NT2/D1 (cell line): ENCODE results near the gene HEXB.

Source experiments
- SUZ12 ChIP-seq: IDR thresholded peaks from 2 replicates; pipeline ENCODE4 v1.6.1; 2011; ENCODE audit not compliant: insufficient read length, insufficient read depth; ENCODE audit errors: extremely low read depth
- YY1 ChIP-seq: IDR thresholded peaks from 2 replicates; pipeline ENCODE4 v1.6.1; 2011; ENCODE audit not compliant: insufficient read length, insufficient read depth
- ZNF274 ChIP-seq: IDR thresholded peaks from 2 replicates; pipeline ENCODE4 v1.6.1; 2011; ENCODE audit warnings: mild to moderate bottlenecking, low read depth, low read length

DNA sequence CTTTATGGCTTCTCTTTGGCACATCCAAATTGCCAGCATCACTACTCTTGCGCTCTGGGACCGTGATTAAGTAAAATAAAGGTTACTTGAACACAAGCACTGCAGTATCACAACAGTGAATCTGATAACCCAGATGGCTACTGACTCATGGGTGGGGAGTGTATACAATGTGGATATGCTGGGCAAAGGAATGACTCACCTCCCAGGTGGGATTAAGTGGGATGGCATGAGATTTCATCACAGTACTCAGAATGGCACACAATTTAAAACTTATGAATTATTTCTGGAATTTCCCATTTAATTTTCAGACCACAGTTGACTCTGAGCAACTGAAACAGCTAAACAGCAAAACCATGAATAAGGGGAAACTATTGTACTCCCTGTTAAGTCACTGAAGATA, 77.6 kb downstream of the HEXB start:
- TF ChIP-seq SUZ12 = no peak
- no peak for TF ChIP-seq YY1
- TF ChIP-seq ZNF274 = no peak
